Smooth muscle cell (in vitro differentiated cells): ENCODE data around the gene MBNL1. TPM values are rescaled to one million over a fixed set of nuclear protein-coding genes. Genes with fewer than 3 reads are reported as not detected.

Source experiments
- DNase-seq: peaks from one replicate; lab custom pipeline; 2025; ENCODE audit not compliant: unreplicated experiment; lab: John Stamatoyannopoulos, UW
- H2AFZ ChIP-seq: fragments of 200-600 bp; sonication (generic); 2 replicates; pipeline ENCODE4 v1.6.0; 2016; ENCODE audit warnings: antibody characterized with exemption, low read depth, mild to moderate bottlenecking
- H3F3A ChIP-seq: fragments of 200-600 bp; sonication (generic); 2 replicates; pipeline ENCODE4 v1.6.0; 2017; ENCODE audit warnings: antibody characterized with exemption, low read depth
- H3K27ac ChIP-seq: fragments of 200-600 bp; sonication (generic); 2 replicates; pipeline ENCODE4 v1.5.1; 2016; ENCODE audit warnings: low read depth, mild to moderate bottlenecking
- H3K27me3 ChIP-seq: fragments of 200-600 bp; sonication (generic); 2 replicates; pipeline ENCODE4 v1.6.1; 2016; ENCODE audit warnings: low read depth, mild to moderate bottlenecking
- H3K36me3 ChIP-seq: fragments of 200-600 bp; sonication (generic); 2 replicates; pipeline ENCODE4 v1.5.1; 2016; ENCODE audit warnings: low read depth
- H3K4me1 ChIP-seq: fragments of 200-600 bp; sonication (generic); 2 replicates; pipeline ENCODE4 v1.5.1; 2016; ENCODE audit warnings: low read depth
- H3K4me2 ChIP-seq: fragments of 200-600 bp; sonication (generic); 2 replicates; pipeline ENCODE4 v1.6.0; 2016; ENCODE audit warnings: mild to moderate bottlenecking
- H3K4me3 ChIP-seq: fragments of 200-600 bp; sonication (generic); 2 replicates; pipeline ENCODE4 v1.5.1; 2016; ENCODE audit warnings: mild to moderate bottlenecking
- H3K79me2 ChIP-seq: fragments of 200-600 bp; sonication (generic); 2 replicates; pipeline ENCODE4 v1.6.0; 2016; ENCODE audit warnings: low read depth, mild to moderate bottlenecking
- H3K9ac ChIP-seq: fragments of 200-600 bp; sonication (generic); 2 replicates; pipeline ENCODE4 v1.6.0; 2016; ENCODE audit warnings: low read depth
- H3K9me3 ChIP-seq: fragments of 200-600 bp; sonication (generic); replicated peaks from 2 replicates; pipeline ENCODE4 v1.5.1; 2016; ENCODE audit warnings: low read depth
- H4K20me1 ChIP-seq: fragments of 200-600 bp; sonication (generic); 2 replicates; pipeline ENCODE4 v1.6.0; 2016; ENCODE audit warnings: low read depth
- WGBS: methylation state at CpG from one replicate; pipeline ENCODE4 v1.1.7; 2016; ENCODE audit warnings: low lambda C conversion rate; 5-methylcytosine and 5-hydroxymethylcytosine counted together
- polyA plus RNA-seq: library from polyadenylated mRNA; unstranded; fragments of >200 nt; fragmentation: Nextera tagmentation; extraction: Ambion mirVana; gene quantifications from 2 replicates; pipeline ENCODE4 v1.2.1, GENCODE V29; 2016
- total RNA-seq: library from RNA; depleted of rRNA; stranded (reverse); fragments of >200 nt; gene quantifications from 2 replicates; pipeline ENCODE4 v1.2.3, GENCODE V29; 2014
- TF ChIP-seq, protein P1 (sequence below): fragments of 200-600 bp; sonication (generic); IDR thresholded peaks from 2 replicates; pipeline ENCODE4 v1.5.1; 2017; ENCODE audit warnings: borderline replicate concordance, mild to moderate bottlenecking, antibody characterized with exemption; ENCODE audit not compliant: insufficient read depth, poor library complexity, severe bottlenecking

MBNL1 gene
- total and polyA plus RNA-seq, 2 experiments from 2014 or later = 19.5 to 128 TPM

- H3K4me1 ChIP-seq = peaks cover 14% of the 10 kb centered on the region
- H3K27me3 ChIP-seq = no peaks in the 10 kb centered on the region
- TF ChIP-seq, protein P1, sequence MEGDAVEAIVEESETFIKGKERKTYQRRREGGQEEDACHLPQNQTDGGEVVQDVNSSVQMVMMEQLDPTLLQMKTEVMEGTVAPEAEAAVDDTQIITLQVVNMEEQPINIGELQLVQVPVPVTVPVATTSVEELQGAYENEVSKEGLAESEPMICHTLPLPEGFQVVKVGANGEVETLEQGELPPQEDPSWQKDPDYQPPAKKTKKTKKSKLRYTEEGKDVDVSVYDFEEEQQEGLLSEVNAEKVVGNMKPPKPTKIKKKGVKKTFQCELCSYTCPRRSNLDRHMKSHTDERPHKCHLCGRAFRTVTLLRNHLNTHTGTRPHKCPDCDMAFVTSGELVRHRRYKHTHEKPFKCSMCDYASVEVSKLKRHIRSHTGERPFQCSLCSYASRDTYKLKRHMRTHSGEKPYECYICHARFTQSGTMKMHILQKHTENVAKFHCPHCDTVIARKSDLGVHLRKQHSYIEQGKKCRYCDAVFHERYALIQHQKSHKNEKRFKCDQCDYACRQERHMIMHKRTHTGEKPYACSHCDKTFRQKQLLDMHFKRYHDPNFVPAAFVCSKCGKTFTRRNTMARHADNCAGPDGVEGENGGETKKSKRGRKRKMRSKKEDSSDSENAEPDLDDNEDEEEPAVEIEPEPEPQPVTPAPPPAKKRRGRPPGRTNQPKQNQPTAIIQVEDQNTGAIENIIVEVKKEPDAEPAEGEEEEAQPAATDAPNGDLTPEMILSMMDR = no peak
- H3F3A ChIP-seq = no peaks in the 10 kb centered on the region
- peaks cover 96% of the 10 kb centered on the region for H3K79me2 ChIP-seq
- H3K9ac ChIP-seq = no peak overlapping the region
- H3K36me3 ChIP-seq = peaks cover 3% of the 10 kb centered on the region
- no peak for DNase-seq
- no peaks in the 10 kb centered on the region for H3K9me3 ChIP-seq
- H2AFZ ChIP-seq = no peak overlapping the region
- 100% methylated on average over 1 of the region's 1 CpG for WGBS
- H3K4me3 ChIP-seq = no peak overlapping the region
- no peak overlapping the region for H3K27ac ChIP-seq
- no peak overlapping the region for H3K4me2 ChIP-seq
- H4K20me1 ChIP-seq = peaks cover 90% of the 10 kb centered on the region
Observed at GRCh38 chr3:152295344-152295743, 26.6 kb downstream of the MBNL1 start.

GRCh38 chr3:152295806-152296205, 27.1 kb downstream of the MBNL1 start:
- Histone ChIP-seq H3K79me2 (peaks cover 96% of the 10 kb centered on the region), H3K4me2 (no peak overlapping the region), H3K36me3 (peaks cover 3% of the 10 kb centered on the region), H3K9me3 (no peaks in the 10 kb centered on the region), H3K27ac (no peak overlapping the region), H3K9ac (no peak overlapping the region), H2AFZ (no peak overlapping the region), H3K27me3 (no peaks in the 10 kb centered on the region), H4K20me1 (peaks cover 90% of the 10 kb centered on the region), H3K4me3 (no peak overlapping the region), H3K4me1 (peaks cover 14% of the 10 kb centered on the region), H3F3A (no peaks in the 10 kb centered on the region)
- WGBS = 49% methylated on average over 1 of the region's 1 CpG
- no peak for DNase-seq
- TF ChIP-seq, protein P1 = no peak

- H3K4me1 ChIP-seq = peaks cover 14% of the 10 kb centered on the region
- H3K79me2 ChIP-seq = peaks cover 96% of the 10 kb centered on the region
- no peak overlapping the region for H2AFZ ChIP-seq
- H3K4me3 ChIP-seq = no peak overlapping the region
- no peak overlapping the region for H3K9ac ChIP-seq
- H3K4me2 ChIP-seq = no peak overlapping the region
- no peaks in the 10 kb centered on the region for H3K9me3 ChIP-seq
- TF ChIP-seq, protein P1 = no peak
- no peaks in the 10 kb centered on the region for H3K27me3 ChIP-seq
- H3K27ac ChIP-seq = no peak overlapping the region
- H3F3A ChIP-seq = no peaks in the 10 kb centered on the region
- 92% methylated on average over 3 of the region's 3 CpGs for WGBS
- no peak for DNase-seq
- peaks cover 88% of the 10 kb centered on the region for H4K20me1 ChIP-seq
- H3K36me3 ChIP-seq = peaks cover 3% of the 10 kb centered on the region
Observed at GRCh38 chr3:152296382-152296781, 27.7 kb downstream of the MBNL1 start.

DNA sequence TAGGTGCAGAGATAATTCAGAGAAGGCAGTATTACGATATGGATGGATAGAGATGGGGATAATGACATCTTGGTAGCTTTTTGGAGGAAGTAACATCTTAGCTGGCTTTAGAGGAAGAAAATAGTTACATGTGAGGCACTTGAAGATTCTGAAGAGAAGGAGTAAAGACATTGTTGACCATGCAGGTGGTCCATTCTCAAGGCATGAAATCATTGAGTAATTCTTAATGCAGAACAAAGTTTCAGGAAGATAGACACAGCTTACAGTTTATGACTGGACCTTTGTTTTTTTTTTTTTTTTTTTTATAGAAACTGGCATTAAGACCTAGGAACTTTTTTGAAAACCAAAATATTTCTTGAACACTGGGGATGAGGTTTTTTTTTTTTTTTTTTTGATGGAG, 28.2 kb downstream of the MBNL1 start:
- H3K4me1 ChIP-seq = peaks cover 17% of the 10 kb centered on the region
- H2AFZ ChIP-seq = no peak overlapping the region
- 100% methylated on average over 1 of the region's 1 CpG for WGBS
- H3K27me3 ChIP-seq = no peaks in the 10 kb centered on the region
- no peak overlapping the region for H3K27ac ChIP-seq
- H3K9ac ChIP-seq = no peak overlapping the region
- no peaks in the 10 kb centered on the region for H3K9me3 ChIP-seq
- DNase-seq = no peak
- peaks cover 84% of the 10 kb centered on the region for H4K20me1 ChIP-seq
- peaks cover 92% of the 10 kb centered on the region for H3K79me2 ChIP-seq
- no peaks in the 10 kb centered on the region for H3F3A ChIP-seq
- peaks cover 3% of the 10 kb centered on the region for H3K36me3 ChIP-seq
- no peak overlapping the region for H3K4me3 ChIP-seq
- TF ChIP-seq, protein P1 = no peak
- no peak overlapping the region for H3K4me2 ChIP-seq
